Measurements from ENCODE around the gene RBM4.

RBM4 gene

GRCh38 chr11:66653123-66653522 is 14.6 kb downstream of the RBM4 start:
- no peak for TF ChIP-seq CTCF (IDR thresholded peaks at IDR 0.05; ENCODE audit: low read depth, low read length, missing control alignments)

GRCh38 chr11:66659763-66660162 is 21.3 kb downstream of the RBM4 start:
- TF ChIP-seq CTCF (IDR thresholded peaks at IDR 0.05; ENCODE audit: low read depth, low read length, missing control alignments): no peak
- Histone ChIP-seq H3K36me3 (replicated peaks) (peaks cover 23% of the 10 kb centered on the region), H3K27ac (no peak overlapping the region), H3K27me3 (replicated peaks) (no peaks in the 10 kb centered on the region), H3K4me3 (ENCODE audit: low read depth, low read length) (no peak overlapping the region)
- DNase-seq: no peak
- in situ Hi-C loops (cut with HindIII; ENCODE audit: low pct_ligation_motif_present, low sequenced_read_pairs): no loop called here

More at GRCh38 chr11:66653123-66653522, 14.6 kb downstream of the RBM4 start:
- H3K36me3 ChIP-seq (replicated peaks): peaks cover 13% of the 10 kb centered on the region
- no peak overlapping the region for H3K27ac ChIP-seq
- no peaks in the 10 kb centered on the region for H3K27me3 ChIP-seq (replicated peaks)
- in situ Hi-C loops (cut with HindIII; ENCODE audit: low pct_ligation_motif_present, low sequenced_read_pairs): no loop called here
- no peak overlapping the region for H3K4me3 ChIP-seq (ENCODE audit: low read depth, low read length)
- no peak for DNase-seq

GRCh38 chr11:66663741-66664296 is 25.3 kb downstream of the RBM4 start:
- TF ChIP-seq CTCF (IDR thresholded peaks at IDR 0.05; ENCODE audit: low read depth, low read length, missing control alignments): no peak
- H3K36me3 ChIP-seq (replicated peaks): peaks cover 49% of the 10 kb centered on the region
- H3K4me3 ChIP-seq (ENCODE audit: low read depth, low read length): no peak overlapping the region
- no peak for DNase-seq
- H3K27ac ChIP-seq: no peak overlapping the region
- no peaks in the 10 kb centered on the region for H3K27me3 ChIP-seq (replicated peaks)
- in situ Hi-C loops (cut with HindIII; ENCODE audit: low pct_ligation_motif_present, low sequenced_read_pairs): no loop called here

- no peak overlapping the region for H3K27ac ChIP-seq
- H3K27me3 ChIP-seq (replicated peaks): no peaks in the 10 kb centered on the region
- H3K36me3 ChIP-seq (replicated peaks): peaks cover 49% of the 10 kb centered on the region
- no peak overlapping the region for H3K4me3 ChIP-seq (ENCODE audit: low read depth, low read length)
- in situ Hi-C loops (cut with HindIII; ENCODE audit: low pct_ligation_motif_present, low sequenced_read_pairs): no loop called here
- no peak for DNase-seq
- no peak for TF ChIP-seq CTCF (IDR thresholded peaks at IDR 0.05; ENCODE audit: low read depth, low read length, missing control alignments)
Observed at GRCh38 chr11:66665369-66665768, 26.9 kb downstream of the RBM4 start.

GRCh38 chr11:66670816-66671215 is 32.3 kb downstream of the RBM4 start:
- DNase-seq: no peak
- TF ChIP-seq CTCF (IDR thresholded peaks at IDR 0.05; ENCODE audit: low read depth, low read length, missing control alignments): no peak
- Histone ChIP-seq H3K36me3 (replicated peaks) (peaks cover 26% of the 10 kb centered on the region), H3K27ac (no peak overlapping the region), H3K4me3 (ENCODE audit: low read depth, low read length) (no peak overlapping the region), H3K27me3 (replicated peaks) (no peaks in the 10 kb centered on the region)
- in situ Hi-C loops (cut with HindIII; ENCODE audit: low pct_ligation_motif_present, low sequenced_read_pairs): no loop called here

GRCh38 chr11:66674964-66675602 is 36.6 kb downstream of the RBM4 start:
- Histone ChIP-seq H3K36me3 (replicated peaks) (peaks cover 6% of the 10 kb centered on the region), H3K27ac (no peak overlapping the region), H3K4me3 (ENCODE audit: low read depth, low read length) (no peak overlapping the region), H3K27me3 (replicated peaks) (no peaks in the 10 kb centered on the region)
- in situ Hi-C loops (cut with HindIII; ENCODE audit: low pct_ligation_motif_present, low sequenced_read_pairs): no loop called here
- DNase-seq: no peak
- TF ChIP-seq CTCF (IDR thresholded peaks at IDR 0.05; ENCODE audit: low read depth, low read length, missing control alignments): no peak
